ENCODE results near the gene CYP2R1. TPM values are rescaled to one million over a fixed set of nuclear protein-coding genes. Genes with fewer than 3 reads are reported as not detected.

The CYP2R1 gene
- total RNA-seq, 1 experiment from 2014 or later, result 18.3 TPM

- no peaks in the 10 kb centered on the region for H3K36me3 ChIP-seq (ENCODE audit: control insufficient read depth in 1 of 2, insufficient read depth in 2 of 2, low read length in 2 of 2)
- DNase-seq (ENCODE audit: low read depth, low spot score), result no peak
- no peaks in the 10 kb centered on the region for H3K4me1 ChIP-seq (ENCODE audit: control insufficient read depth in 1 of 2, insufficient read depth in 2 of 2, low read length in 2 of 2)
- H3K4me3 ChIP-seq (replicated peaks in 1 of 2; ENCODE audit: low read depth in 1 of 2, low read length in 2 of 2), result no peak overlapping the region
- intact Hi-C loops (cut with micrococcal nuclease), result no loop called here
- RAD21 ChIA-PET (ENCODE audit: low non-redundant PET in 1 of 2, low total read pairs in 2 of 2, uncharacterized antibody in 2 of 2, unreplicated experiment in 2 of 2), result no interaction called here
- no peaks in the 10 kb centered on the region for H3K79me2 ChIP-seq (ENCODE audit: insufficient read depth, low read length)
- H3K9me2 ChIP-seq (ENCODE audit: insufficient read depth), result no peaks in the 10 kb centered on the region
- no peaks in the 10 kb centered on the region for H3K9me3 ChIP-seq (ENCODE audit: control insufficient read depth in 1 of 2, insufficient read depth in 1 of 2, low read depth in 1 of 2, low read length in 2 of 2)
- no peaks in the 10 kb centered on the region for H4K20me1 ChIP-seq (ENCODE audit: insufficient read depth)
- H3K27ac ChIP-seq (ENCODE audit: low read depth, low read length), result no peak overlapping the region
- CTCF ChIA-PET, result no interaction called here
- no peak overlapping the region for H3K4me2 ChIP-seq (ENCODE audit: low read length)
- no peak overlapping the region for H3K9ac ChIP-seq (ENCODE audit: low read length)
- H2AFZ ChIP-seq (ENCODE audit: low read depth, low read length, poor library complexity, severe bottlenecking), result no peak overlapping the region
- peaks cover 5% of the 10 kb centered on the region; the same call in 1 of the 2 replicates for H3K27me3 ChIP-seq (ENCODE audit: insufficient read depth, low read length)
- POLR2A ChIA-PET, result no interaction called here
- ATAC-seq, result no peak
- TF ChIP-seq EGR1 (IDR thresholded peaks at IDR 0.05; ENCODE audit: low read depth), result no peak
- TF ChIP-seq POLR2A (IDR thresholded peaks at IDR 0.05; ENCODE audit: borderline replicate concordance, extremely low read depth, insufficient read depth, insufficient read length), result no peak
- TF ChIP-seq REST (IDR thresholded peaks at IDR 0.05; ENCODE audit: low read depth), result no peak
- TF ChIP-seq SRF (IDR thresholded peaks at IDR 0.05; ENCODE audit: low read depth), result no peak
- no peak for TF ChIP-seq CEBPB (IDR thresholded peaks at IDR 0.05; ENCODE audit: low read depth)
- BruUV-seq (replicated peaks), result no TSS peak
Measured at GRCh38 chr11:14932447-14932846, 40.4 kb upstream of the CYP2R1 start.

- ChIA-PET POLR2A (no interaction called here), CTCF (no interaction called here)
- intact Hi-C loops (cut with micrococcal nuclease), result no loop called here
Measured at GRCh38 chr11:14930369-14930768, 38.3 kb upstream of the CYP2R1 start.

More at GRCh38 chr11:14930369-14930768, 38.3 kb upstream of the CYP2R1 start:
- Histone ChIP-seq H3K9ac (ENCODE audit: low read length) (no peak overlapping the region), H4K20me1 (ENCODE audit: insufficient read depth) (no peaks in the 10 kb centered on the region), H3K36me3 (ENCODE audit: control insufficient read depth in 1 of 2, insufficient read depth in 2 of 2, low read length in 2 of 2) (no peaks in the 10 kb centered on the region), H2AFZ (ENCODE audit: low read depth, low read length, poor library complexity, severe bottlenecking) (no peak overlapping the region), H3K9me2 (ENCODE audit: insufficient read depth) (no peaks in the 10 kb centered on the region), H3K27ac (ENCODE audit: low read depth, low read length) (no peak overlapping the region), H3K27me3 (ENCODE audit: insufficient read depth, low read length) (peaks cover 5% of the 10 kb centered on the region; the same call in 1 of the 2 replicates), H3K4me3 (replicated peaks in 1 of 2; ENCODE audit: low read depth in 1 of 2, low read length in 2 of 2) (no peak overlapping the region), H3K79me2 (ENCODE audit: insufficient read depth, low read length) (no peaks in the 10 kb centered on the region), H3K4me1 (ENCODE audit: control insufficient read depth in 1 of 2, insufficient read depth in 2 of 2, low read length in 2 of 2) (no peaks in the 10 kb centered on the region), H3K9me3 (ENCODE audit: control insufficient read depth in 1 of 2, insufficient read depth in 1 of 2, low read depth in 1 of 2, low read length in 2 of 2) (no peaks in the 10 kb centered on the region), H3K4me2 (ENCODE audit: low read length) (no peak overlapping the region)
- no TSS peak for BruUV-seq (replicated peaks)
- ATAC-seq, result no peak
- RAD21 ChIA-PET (ENCODE audit: low non-redundant PET in 1 of 2, low total read pairs in 2 of 2, uncharacterized antibody in 2 of 2, unreplicated experiment in 2 of 2), result no interaction called here
- TF ChIP-seq SRF (IDR thresholded peaks at IDR 0.05; ENCODE audit: low read depth) (no peak), EGR1 (IDR thresholded peaks at IDR 0.05; ENCODE audit: low read depth) (no peak), FOSL1 (IDR thresholded peaks at IDR 0.05; ENCODE audit: low read depth) (no peak), ZNF274 (IDR thresholded peaks at IDR 0.05; ENCODE audit: low read depth, low read length) (no peak), ELF1 (IDR thresholded peaks at IDR 0.05; ENCODE audit: borderline replicate concordance, low read depth) (no peak)
- DNase-seq (ENCODE audit: low read depth, low spot score), result no peak

All from HCT116 (cell line).